ENCODE results near the gene FAM193A.

- TF ChIP-seq, protein P1, sequence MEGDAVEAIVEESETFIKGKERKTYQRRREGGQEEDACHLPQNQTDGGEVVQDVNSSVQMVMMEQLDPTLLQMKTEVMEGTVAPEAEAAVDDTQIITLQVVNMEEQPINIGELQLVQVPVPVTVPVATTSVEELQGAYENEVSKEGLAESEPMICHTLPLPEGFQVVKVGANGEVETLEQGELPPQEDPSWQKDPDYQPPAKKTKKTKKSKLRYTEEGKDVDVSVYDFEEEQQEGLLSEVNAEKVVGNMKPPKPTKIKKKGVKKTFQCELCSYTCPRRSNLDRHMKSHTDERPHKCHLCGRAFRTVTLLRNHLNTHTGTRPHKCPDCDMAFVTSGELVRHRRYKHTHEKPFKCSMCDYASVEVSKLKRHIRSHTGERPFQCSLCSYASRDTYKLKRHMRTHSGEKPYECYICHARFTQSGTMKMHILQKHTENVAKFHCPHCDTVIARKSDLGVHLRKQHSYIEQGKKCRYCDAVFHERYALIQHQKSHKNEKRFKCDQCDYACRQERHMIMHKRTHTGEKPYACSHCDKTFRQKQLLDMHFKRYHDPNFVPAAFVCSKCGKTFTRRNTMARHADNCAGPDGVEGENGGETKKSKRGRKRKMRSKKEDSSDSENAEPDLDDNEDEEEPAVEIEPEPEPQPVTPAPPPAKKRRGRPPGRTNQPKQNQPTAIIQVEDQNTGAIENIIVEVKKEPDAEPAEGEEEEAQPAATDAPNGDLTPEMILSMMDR (IDR thresholded peaks at IDR 0.05; ENCODE audit: insufficient read depth, low read length) = no peak
- TF ChIP-seq SPI1 (IDR thresholded peaks at IDR 0.05; ENCODE audit: borderline replicate concordance, low read depth) = no peak
- TF ChIP-seq GABPA (IDR thresholded peaks at IDR 0.05; ENCODE audit: low read depth) = no peak
- no peak for TF ChIP-seq POLR2AphosphoS5 (IDR thresholded peaks at IDR 0.05; ENCODE audit: low read depth)
Measured at GRCh38 chr4:2750719-2751605, 214.5 kb downstream of the FAM193A start.
